ENCODE results near the gene KIFAP3.
"Not testable (repeated sequence)": the region's sequence is repeated elsewhere in the genome, so short reads cannot be mapped to it uniquely, and the experiment has no call there.

Gene KIFAP3

GRCh38 chr1:170074250-170075157 lies at the start of gene KIFAP3:
Gene KIFAP3 (minus strand): TSS chr1:170074695. CDS start chr1:170074467, 228 bp downstream.
- peak; percentile 95 for DNase-seq

GRCh38 chr1:170122366-170122765 lies 47.9 kb upstream of the KIFAP3 start:
- no peak for DNase-seq

DNA sequence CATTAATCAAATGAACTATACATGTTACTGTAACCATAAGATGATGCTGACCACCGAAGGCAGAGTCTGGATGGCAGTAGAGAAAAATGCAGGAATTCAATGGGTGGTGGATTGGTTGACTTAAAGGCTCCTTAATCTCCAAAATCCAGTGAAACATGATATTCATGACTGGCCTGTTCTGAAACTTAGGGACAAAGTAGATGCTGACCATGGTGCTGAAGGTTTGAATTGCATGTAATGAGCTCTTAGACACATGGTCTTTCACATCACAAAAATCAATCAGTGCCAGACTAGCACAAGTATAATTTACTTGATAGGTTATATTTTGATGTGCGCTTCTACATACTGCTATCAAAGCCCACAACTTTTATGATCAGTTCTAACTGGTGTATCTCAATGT lies 40.4 kb upstream of the KIFAP3 start:
- DNase-seq: no peak

DNA sequence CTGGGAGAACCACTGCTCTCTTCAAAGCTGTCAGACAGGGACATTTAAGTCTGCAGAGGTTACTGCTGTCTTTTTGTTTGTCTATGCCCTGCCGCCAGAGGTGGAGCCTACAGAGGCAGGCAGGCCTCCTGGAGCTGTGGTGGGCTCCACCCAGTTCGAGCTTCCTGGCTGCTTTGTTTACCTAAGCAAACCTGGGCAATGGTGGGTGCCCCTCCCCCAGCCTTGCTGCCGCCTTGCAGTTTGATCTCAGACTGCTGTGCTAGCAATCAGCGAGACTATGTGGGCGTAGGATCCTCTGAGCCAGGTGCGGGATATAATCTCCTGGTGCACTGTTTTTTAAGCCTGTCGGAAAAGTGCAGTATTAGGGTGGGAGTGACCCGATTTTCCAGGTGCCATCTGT lies 38.6 kb upstream of the KIFAP3 start:
- not testable (repeated sequence) for DNase-seq

DNA sequence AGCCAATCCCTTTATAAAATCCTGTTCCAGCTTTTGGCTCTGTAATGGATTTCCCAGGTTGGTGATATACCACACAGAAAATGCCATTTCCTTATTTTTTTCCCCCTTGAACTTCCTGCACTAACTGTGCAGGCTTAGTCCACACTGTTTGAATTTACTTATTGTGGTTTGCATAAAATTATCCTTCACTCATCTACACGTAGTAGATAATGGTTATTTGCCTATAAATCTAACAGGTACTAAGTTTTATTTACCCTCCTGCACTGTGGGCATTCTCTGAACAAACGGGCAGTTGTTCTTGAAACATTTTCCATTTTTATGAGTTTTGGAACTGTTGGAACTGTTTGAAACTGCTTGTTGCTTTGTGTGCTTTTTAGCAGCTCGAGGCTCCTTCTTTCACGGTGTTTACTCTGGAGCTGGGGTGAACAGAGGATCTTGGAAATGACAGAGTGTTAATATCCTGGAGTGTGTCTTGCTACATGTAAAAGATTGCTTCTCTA lies 23.0 kb upstream of the KIFAP3 start:
- no peak for DNase-seq

GRCh38 chr1:170096806-170097340 lies 22.4 kb upstream of the KIFAP3 start:
- DNase-seq: no peak

DNA sequence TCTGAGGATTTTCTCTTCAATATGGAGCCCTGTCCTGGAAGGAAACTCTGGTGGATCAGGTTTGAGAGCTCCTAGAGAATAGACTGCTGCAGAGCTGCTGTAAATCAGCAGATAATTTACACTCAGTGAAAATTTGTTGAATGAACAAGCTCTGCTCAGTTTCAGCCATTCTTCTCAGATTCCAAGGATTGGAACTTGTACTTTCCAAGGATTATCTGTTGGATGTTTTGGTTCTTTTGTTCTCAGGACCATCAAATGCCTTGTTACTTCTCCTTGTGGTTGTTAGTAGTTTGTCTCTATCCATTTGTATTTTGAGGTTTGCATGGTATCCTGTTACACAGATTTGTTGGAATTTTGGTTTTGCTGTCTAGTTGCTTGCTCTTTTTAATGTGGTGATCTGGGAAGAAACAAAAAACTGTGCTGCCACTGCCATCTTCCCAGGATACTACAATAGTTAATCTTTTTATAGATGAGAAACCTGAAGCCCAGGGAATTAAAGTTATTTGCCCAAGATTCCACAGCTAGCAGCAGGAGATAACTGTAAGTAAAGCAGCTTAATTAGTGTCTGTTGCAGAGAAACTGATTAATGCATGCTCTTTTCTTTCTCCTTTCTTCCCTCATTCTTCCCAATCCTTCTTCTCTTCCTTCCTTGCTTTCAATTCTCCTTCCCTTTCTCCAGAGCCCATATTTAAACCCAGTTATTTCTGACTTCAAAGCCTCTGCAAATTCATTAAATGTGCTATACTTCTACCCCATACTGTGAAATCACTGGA lies 21.7 kb upstream of the KIFAP3 start:
- no peak for DNase-seq

GRCh38 chr1:170094697-170095616 lies 20.5 kb upstream of the KIFAP3 start:
- not testable (repeated sequence) for DNase-seq

- no peak for DNase-seq
Measured at GRCh38 chr1:170086399-170087032, 12.0 kb upstream of the KIFAP3 start.

DNA sequence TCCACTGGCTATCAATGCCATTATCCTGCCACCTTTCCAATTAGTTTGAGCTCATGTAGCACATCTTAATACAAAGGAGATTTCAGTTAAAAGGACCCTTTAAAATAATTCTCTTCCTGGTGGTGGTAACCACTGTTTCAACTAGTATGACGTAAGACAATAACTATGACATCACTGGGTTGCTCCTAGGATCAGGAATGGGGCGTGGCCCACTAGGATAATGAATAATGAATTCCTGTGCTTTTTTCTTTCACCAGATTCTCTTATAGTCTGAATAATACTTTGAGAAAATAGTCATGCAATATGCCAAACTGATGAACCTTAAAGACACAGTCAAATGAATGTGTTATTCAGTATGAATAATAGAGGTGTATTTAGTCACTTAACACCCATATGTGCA lies 10.6 kb upstream of the KIFAP3 start:
- DNase-seq: no peak

- DNase-seq: no peak
Measured at GRCh38 chr1:170078610-170079189, 4.2 kb upstream of the KIFAP3 start.

DNA sequence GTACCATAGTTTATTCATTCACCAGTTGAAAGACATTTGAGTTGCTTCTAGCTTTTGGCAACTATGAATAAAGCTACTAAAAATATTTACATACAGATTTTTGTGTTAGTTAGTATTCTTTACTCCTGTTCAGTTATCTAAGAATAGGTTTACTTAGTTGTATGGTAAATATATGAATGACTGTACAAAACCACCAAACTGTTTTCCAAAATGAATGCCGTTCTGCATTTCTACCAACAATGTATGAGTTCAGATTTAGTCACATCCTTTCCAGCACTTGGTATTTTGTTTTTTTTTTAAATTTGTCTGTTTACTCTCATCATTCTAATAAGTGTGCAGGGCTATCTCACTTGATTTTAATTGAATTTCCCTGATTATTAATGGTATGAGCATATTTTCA lies 3.4 kb upstream of the KIFAP3 start:
- no peak for DNase-seq

DNA sequence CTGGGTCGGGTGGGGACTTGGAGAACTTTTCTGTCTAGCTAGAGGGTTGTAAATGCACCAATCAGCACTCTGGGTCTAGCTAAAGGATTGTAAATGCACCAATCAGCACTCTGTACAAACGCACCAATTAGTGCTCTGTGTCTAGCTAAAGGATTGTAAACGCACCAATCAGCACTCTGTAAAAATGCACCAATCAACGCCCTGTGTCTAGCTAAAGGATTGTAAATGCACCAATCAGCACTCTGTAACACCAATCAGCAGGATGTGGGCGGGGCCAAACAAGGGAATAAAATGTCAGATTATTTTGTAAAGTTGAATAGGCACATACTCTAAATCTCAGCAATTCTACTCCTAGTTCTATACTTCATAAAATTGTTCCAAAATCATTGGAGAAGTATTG lies 2.5 kb upstream of the KIFAP3 start:
- DNase-seq: not testable (repeated sequence)

- no peak for DNase-seq
Measured at GRCh38 chr1:170076199-170076598, 1.7 kb upstream of the KIFAP3 start.

GRCh38 chr1:170075186-170075585 lies 691 bp upstream of the KIFAP3 start:
- no peak for DNase-seq

- no peak for DNase-seq
Measured at GRCh38 chr1:170073893-170074249, 624 bp downstream of the KIFAP3 start.

DNA sequence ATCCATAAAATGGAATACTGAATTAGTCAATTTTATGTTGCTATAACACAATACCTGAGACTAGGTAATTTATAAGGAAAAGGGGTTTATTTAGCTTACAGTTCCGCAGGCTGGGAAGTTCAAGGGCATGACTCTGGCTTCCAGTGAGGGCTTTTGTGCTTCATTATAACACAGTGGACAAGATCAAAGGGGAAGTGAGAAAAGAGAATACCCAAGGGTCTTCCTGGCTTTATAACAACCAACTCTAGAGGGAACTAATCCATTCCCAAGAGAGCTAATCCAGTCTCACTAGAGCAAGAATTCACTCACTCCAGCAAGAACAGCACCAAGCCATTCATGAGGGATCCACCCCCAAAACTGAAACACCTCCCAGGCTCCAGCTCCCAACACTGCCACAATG lies 3.1 kb downstream of the KIFAP3 start:
- no peak for DNase-seq

DNA sequence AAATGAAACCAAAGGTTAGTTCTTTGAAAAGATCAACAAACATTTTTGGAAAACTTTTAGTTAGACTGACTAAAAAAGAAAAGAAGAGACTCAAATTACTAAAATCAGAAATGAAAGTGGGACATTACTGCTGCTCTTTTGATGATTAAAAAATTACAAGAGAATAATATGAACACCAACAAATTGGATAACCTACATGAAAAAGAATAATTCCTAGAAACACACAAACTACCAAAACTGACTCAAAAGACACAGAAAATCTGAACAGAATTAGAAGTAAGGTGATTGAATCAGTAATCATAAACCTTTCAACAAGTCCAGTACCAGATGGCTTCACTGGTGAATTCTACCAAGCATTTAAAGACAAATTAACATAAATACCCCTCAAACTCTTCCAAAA lies 5.6 kb downstream of the KIFAP3 start:
- no peak for DNase-seq

- no peak for DNase-seq
Measured at GRCh38 chr1:170067253-170067819, 7.2 kb downstream of the KIFAP3 start.

DNA sequence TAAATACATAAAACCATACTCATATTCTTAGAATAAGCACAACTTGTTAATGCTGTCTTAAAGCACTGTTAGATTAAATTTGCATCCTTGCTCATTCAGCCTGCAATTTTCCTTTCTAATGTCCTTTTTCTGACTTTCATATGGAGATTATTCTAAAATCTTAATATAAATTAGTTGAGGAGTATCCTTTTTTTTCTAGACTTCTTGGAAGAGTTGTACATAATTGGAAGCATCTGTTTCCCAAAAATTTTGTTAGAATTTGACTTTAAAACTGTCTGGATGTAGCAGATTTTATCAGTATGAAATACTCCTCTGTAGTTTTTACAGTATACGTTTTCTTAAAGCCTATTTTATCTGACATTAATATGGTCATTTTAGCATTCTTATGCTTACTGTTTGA lies 9.7 kb downstream of the KIFAP3 start:
- DNase-seq: no peak

DNA sequence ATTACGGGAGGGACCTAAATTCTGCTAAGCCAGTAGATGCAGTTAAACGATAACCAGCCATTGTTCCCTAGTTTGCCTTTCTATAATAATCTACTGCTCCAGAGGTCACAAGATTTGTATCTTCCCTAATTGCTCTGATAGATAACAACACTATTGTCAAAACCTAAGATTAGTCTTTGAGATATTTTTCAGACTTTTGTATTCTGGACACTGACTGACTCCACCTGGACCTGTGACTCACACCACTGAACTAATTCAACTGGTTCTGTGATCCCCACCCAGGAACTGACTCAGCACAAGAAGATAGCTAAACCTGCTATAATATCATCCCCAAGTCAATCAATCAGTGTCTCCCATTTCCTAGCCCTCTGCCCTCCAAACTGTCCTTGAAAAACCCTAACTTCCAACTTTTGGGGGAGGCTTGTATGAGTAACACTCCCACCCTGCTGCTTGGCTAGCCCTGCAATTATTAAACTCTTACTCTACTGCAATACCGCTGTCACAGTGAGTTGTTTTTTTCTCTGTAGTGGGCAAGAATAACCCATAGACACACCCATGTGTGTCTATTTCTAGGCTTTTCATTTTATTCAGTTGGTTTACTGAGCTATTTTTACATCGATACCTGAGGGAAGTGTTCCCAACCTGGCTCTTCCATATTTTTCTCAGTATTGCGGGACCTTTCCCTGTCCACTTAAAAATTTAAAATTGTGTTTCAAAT lies 11.2 kb downstream of the KIFAP3 start:
- DNase-seq: no peak
